Esophagus muscularis mucosa (tissue), 4 donors: ENCODE results near the gene RNASE7. TPM values are rescaled to one million over a fixed set of nuclear protein-coding genes. Genes with fewer than 3 reads are reported as not detected.

Source experiments
- DNase-seq: peaks from one replicate; pipeline ENCODE4 v3.0.0-alpha.2; 2017; ENCODE audit errors: extremely low spot score
- H3K27ac ChIP-seq, 4 donors: fragments of 200-600 bp; sonication (generic); replicated peaks in 1 of 4; 1 replicate in 3 of 4; 2 replicates in 1 of 4; pipeline ENCODE4 v1.5.1; 2016 to 2019; ENCODE audit warnings: mild to moderate bottlenecking in 1 of 4
- H3K27me3 ChIP-seq, 4 donors: fragments of 200-600 bp; sonication (generic); one replicate each; pipeline versions ENCODE4 v1.5.1 to v1.6.0; 2016 to 2019
- H3K36me3 ChIP-seq, 4 donors: fragments of 200-600 bp; sonication (generic); one replicate each; pipeline ENCODE4 v1.5.1; 2016 to 2019
- H3K4me1 ChIP-seq, 4 donors: fragments of 200-600 bp; sonication (generic); one replicate each; pipeline ENCODE4 v1.5.1; 2016 to 2019
- H3K4me3 ChIP-seq, 4 donors: fragments of 200-600 bp; sonication (generic); 1 replicate in 2 of 4; 2 replicates in 2 of 4; pipeline ENCODE4 v1.5.1; 2016 to 2019; ENCODE audit warnings: mild to moderate bottlenecking in 4 of 4, moderate library complexity in 1 of 4
- H3K9me3 ChIP-seq, 4 donors: fragments of 200-600 bp; sonication (generic); 1 replicate in 3 of 4; 2 replicates in 1 of 4; pipeline ENCODE4 v1.5.1; 2016 to 2019
- EP300 ChIP-seq: sonication (generic); formaldehyde crosslinking; IDR thresholded peaks from one replicate; pipeline ENCODE4 v1.6.1; 2017; ENCODE audit warnings: antibody characterized with exemption
- POLR2A ChIP-seq: fragments of 450-650 bp; IDR thresholded peaks from one replicate; pipeline ENCODE4 v1.6.1; 2017; ENCODE audit warnings: antibody characterized with exemption, moderate library complexity, mild to moderate bottlenecking, low read depth
- POLR2AphosphoS5 ChIP-seq, 2 donors: sonication (generic); formaldehyde crosslinking; IDR thresholded peaks; one replicate each; pipeline ENCODE4 v1.6.1; 2017; ENCODE audit warnings: antibody characterized with exemption in 2 of 2
- WGBS: methylation state at CpG from one replicate; pipeline ENCODE4 v1.1.5; 2018; 5-methylcytosine and 5-hydroxymethylcytosine counted together
- intact Hi-C: fragments of 100-400 bp; cut with DNase I; formaldehyde crosslinking; loops from one replicate; pipeline ENCODE4 v1.15.1; 2023
- total RNA-seq, 4 donors: library from RNA; depleted of rRNA; stranded (reverse); fragments of >200 nt; gene quantifications; one replicate each; pipeline versions ENCODE4 v1.1.0 to v1.2.1, GENCODE V29; 2016
- TF ChIP-seq, protein P1 (sequence below), 3 experiments: fragments of 200-600 bp in 2 of 3; fragments of 450-650 bp in 1 of 3; sonication (generic) in 2 of 3; IDR thresholded peaks; one replicate each; pipeline ENCODE4 v1.5.1; 2017 to 2019; ENCODE audit warnings: antibody characterized with exemption in 3 of 3, mild to moderate bottlenecking in 2 of 3, moderate library complexity in 1 of 3

RNASE7 gene, protein sequence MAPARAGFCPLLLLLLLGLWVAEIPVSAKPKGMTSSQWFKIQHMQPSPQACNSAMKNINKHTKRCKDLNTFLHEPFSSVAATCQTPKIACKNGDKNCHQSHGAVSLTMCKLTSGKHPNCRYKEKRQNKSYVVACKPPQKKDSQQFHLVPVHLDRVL
- not detected for total RNA-seq

GRCh38 chr14:21041676-21042433, at the start of gene RNASE7:
TSS of gene RNASE7 (plus strand) at chr14:21042362. CDS start at chr14:21042993, 631 bp downstream.
- 76% methylated on average over 11 of the region's 11 CpGs for WGBS
- no peak for TF ChIP-seq POLR2AphosphoS5 (IDR thresholded peaks at IDR 0.05)
- TF ChIP-seq EP300 = no peak
- TF ChIP-seq POLR2A = no peak
- TF ChIP-seq, protein P1, sequence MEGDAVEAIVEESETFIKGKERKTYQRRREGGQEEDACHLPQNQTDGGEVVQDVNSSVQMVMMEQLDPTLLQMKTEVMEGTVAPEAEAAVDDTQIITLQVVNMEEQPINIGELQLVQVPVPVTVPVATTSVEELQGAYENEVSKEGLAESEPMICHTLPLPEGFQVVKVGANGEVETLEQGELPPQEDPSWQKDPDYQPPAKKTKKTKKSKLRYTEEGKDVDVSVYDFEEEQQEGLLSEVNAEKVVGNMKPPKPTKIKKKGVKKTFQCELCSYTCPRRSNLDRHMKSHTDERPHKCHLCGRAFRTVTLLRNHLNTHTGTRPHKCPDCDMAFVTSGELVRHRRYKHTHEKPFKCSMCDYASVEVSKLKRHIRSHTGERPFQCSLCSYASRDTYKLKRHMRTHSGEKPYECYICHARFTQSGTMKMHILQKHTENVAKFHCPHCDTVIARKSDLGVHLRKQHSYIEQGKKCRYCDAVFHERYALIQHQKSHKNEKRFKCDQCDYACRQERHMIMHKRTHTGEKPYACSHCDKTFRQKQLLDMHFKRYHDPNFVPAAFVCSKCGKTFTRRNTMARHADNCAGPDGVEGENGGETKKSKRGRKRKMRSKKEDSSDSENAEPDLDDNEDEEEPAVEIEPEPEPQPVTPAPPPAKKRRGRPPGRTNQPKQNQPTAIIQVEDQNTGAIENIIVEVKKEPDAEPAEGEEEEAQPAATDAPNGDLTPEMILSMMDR (IDR thresholded peaks at IDR 0.05) = no peak
- Histone ChIP-seq H3K9me3 (no peaks in the 10 kb centered on the region), H3K27me3 (no peaks in the 10 kb centered on the region), H3K27ac (no peak within 1 kb of the TSS), H3K36me3 (no peaks in the 10 kb centered on the region), H3K4me3 (no peak within 1 kb of the TSS), H3K4me1 (peaks cover 44 to 48% (median 45%) of the 10 kb centered on the region in 4 donors)
- intact Hi-C loops = loop anchor here (10.0 kb wide), 1 partner anchor 187 kb away; no protein-coding TSS in a partner anchor
- no peak for DNase-seq

GRCh38 chr14:20996521-20996920, 45.6 kb upstream of the RNASE7 start:
- TF ChIP-seq POLR2A (no peak), EP300 (no peak), POLR2AphosphoS5 (IDR thresholded peaks at IDR 0.05) (no peak)
- TF ChIP-seq, protein P1 (IDR thresholded peaks at IDR 0.05) = no peak
- peaks cover 54 to 62% (median 57%) of the 10 kb centered on the region in 4 donors for H3K36me3 ChIP-seq
- WGBS = 87% methylated on average over 13 of the region's 14 CpGs
- H3K4me1 ChIP-seq = peaks cover 5 to 10% (median 8%) of the 10 kb centered on the region in 4 donors
- no peak overlapping the region for H3K4me3 ChIP-seq
- intact Hi-C loops = no loop called here
- no peaks in the 10 kb centered on the region for H3K9me3 ChIP-seq
- H3K27me3 ChIP-seq = no peaks in the 10 kb centered on the region
- no peak overlapping the region for H3K27ac ChIP-seq
- DNase-seq = no peak

- Histone ChIP-seq H3K27ac (no peak overlapping the region), H3K4me3 (no peak overlapping the region), H3K4me1 (peaks cover 0 to 4% (median 2%) of the 10 kb centered on the region in 4 donors), H3K9me3 (no peaks in the 10 kb centered on the region), H3K36me3 (peaks cover 51 to 56% (median 54%) of the 10 kb centered on the region in 4 donors), H3K27me3 (no peaks in the 10 kb centered on the region)
- WGBS = 64% methylated on average over 4 of the region's 4 CpGs
- intact Hi-C loops = no loop called here
- TF ChIP-seq, protein P1 (IDR thresholded peaks at IDR 0.05) = no peak
- TF ChIP-seq POLR2A (no peak), EP300 (no peak), POLR2AphosphoS5 (IDR thresholded peaks at IDR 0.05) (no peak)
- no peak for DNase-seq
Observed at GRCh38 chr14:20997115-20997514, 45.0 kb upstream of the RNASE7 start.

DNA sequence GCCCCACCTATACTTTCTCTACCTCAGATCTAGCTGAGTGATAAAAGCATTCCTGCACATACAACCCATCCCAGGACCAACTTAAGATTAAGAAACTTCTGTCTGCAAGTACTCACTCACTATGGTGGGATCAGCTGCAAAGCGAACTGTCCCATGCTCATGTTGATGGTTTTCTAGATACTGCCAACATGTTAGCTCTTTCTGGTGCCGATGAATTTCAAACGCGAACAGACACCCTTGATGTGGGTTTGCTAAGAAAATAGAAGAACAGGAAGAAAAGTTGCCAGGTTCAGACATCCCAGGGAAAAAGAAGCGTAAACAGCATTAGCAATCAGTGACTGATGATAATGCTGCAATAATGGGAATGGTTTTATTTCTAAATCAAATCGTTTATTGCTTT, 44.6 kb upstream of the RNASE7 start:
- peaks cover 47 to 52% (median 50%) of the 10 kb centered on the region in 4 donors for H3K36me3 ChIP-seq
- intact Hi-C loops = no loop called here
- no peak overlapping the region for H3K4me3 ChIP-seq
- TF ChIP-seq POLR2AphosphoS5 (IDR thresholded peaks at IDR 0.05) = no peak
- no peaks in the 10 kb centered on the region for H3K9me3 ChIP-seq
- H3K27ac ChIP-seq = no peak overlapping the region
- DNase-seq = no peak
- H3K27me3 ChIP-seq = no peaks in the 10 kb centered on the region
- WGBS = 78% methylated on average over 6 of the region's 6 CpGs
- H3K4me1 ChIP-seq = no peaks in the 10 kb centered on the region

DNA sequence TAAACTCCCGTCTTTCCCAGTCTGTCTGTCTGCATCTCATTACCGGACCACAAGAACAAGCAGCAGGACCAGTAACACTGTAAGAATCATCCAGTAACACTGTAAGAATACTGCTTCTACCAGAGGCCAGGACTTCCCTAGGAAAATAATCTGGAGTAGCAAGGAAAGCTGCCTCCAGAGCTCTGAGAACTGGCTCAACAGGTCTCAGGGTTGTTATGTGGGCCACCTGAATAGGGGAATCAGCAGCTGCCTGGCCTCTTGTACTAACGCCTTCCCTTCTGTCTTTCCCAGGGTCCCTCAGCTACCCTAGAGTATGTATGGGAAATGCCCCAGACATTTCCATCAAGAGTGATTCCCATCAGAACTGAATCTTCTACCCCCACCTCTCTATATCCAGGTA, 44.0 kb upstream of the RNASE7 start:
- WGBS = 84% methylated on average over 3 of the region's 3 CpGs
- H3K36me3 ChIP-seq = peaks cover 41 to 46% (median 44%) of the 10 kb centered on the region in 4 donors
- H3K4me3 ChIP-seq = no peak overlapping the region
- no peak overlapping the region for H3K27ac ChIP-seq
- H3K4me1 ChIP-seq = no peaks in the 10 kb centered on the region
- TF ChIP-seq, protein P1 (IDR thresholded peaks at IDR 0.05) = no peak
- TF ChIP-seq POLR2A (no peak), EP300 (no peak), POLR2AphosphoS5 (IDR thresholded peaks at IDR 0.05) (no peak)
- H3K9me3 ChIP-seq = no peaks in the 10 kb centered on the region
- H3K27me3 ChIP-seq = no peaks in the 10 kb centered on the region
- intact Hi-C loops = no loop called here
- DNase-seq = no peak
